ENCODE data around the gene SBNO1.
A peak's percentile ranks its signal among the peaks of the same experiment; 100 is the strongest.
"Not testable (repeated sequence)": the region's sequence is repeated elsewhere in the genome, so short reads cannot be mapped to it uniquely, and the experiment has no call there.

The SBNO1 gene

GRCh38 chr12:123250471-123251383 is 113.9 kb downstream of the SBNO1 start:
- no peak overlapping the region for H3K23ac ChIP-seq (ENCODE audit: low read depth, low read length, poor library complexity)
- H3K18ac ChIP-seq (ENCODE audit: low read length): no peak overlapping the region
- no peak overlapping the region for H3K4me2 ChIP-seq (ENCODE audit: insufficient read depth, low read length, poor library complexity, severe bottlenecking)
- no CpG with 5 or more reads among the region's 13 CpGs for WGBS, 2 donors (ENCODE audit: extremely low coverage in 2 of 2, insufficient read length in 2 of 2, insufficient replicate concordance in 1 of 2)
- no peak overlapping the region for H2BK5ac ChIP-seq (ENCODE audit: low read length)
- no peak overlapping the region for H3K9ac ChIP-seq (ENCODE audit: low read depth, low read length, poor library complexity)
- H2AK5ac ChIP-seq (ENCODE audit: low read depth, low read length): no peak overlapping the region
- H3K4me1 ChIP-seq (ENCODE audit: control insufficient read depth in 2 of 2, insufficient read depth in 1 of 2, low read depth in 1 of 2, low read length in 2 of 2): no peaks in the 10 kb centered on the region
- no peak overlapping the region for H3K4ac ChIP-seq (ENCODE audit: low read length)
- H3K14ac ChIP-seq (ENCODE audit: low read length): no peak overlapping the region
- H4K91ac ChIP-seq (ENCODE audit: low read depth, low read length, poor library complexity): no peak overlapping the region
- no peak overlapping the region for H4K8ac ChIP-seq (ENCODE audit: low read depth, low read length)
- H2BK12ac ChIP-seq (ENCODE audit: low read length): no peak overlapping the region
- H2BK120ac ChIP-seq (ENCODE audit: low read depth, low read length): no peak overlapping the region
- H3K4me3 ChIP-seq (ENCODE audit: low read length in 2 of 2): no peak overlapping the region
- H3K27ac ChIP-seq (replicated peaks; ENCODE audit: low read length): no peak overlapping the region
- peaks cover 6 to 9% of the 10 kb centered on the region in 2 donors for H3K9me3 ChIP-seq (replicated peaks in 1 of 2; ENCODE audit: control insufficient read depth in 2 of 2, insufficient read depth in 1 of 2, low read depth in 1 of 2, low read length in 2 of 2)
- peaks cover 10% of the 10 kb centered on the region for H3K79me1 ChIP-seq (ENCODE audit: low read depth, low read length)
- H2AFZ ChIP-seq (ENCODE audit: low read length): no peak overlapping the region
- no peak for DNase-seq (ENCODE audit: low spot score)
- no peak overlapping the region for H2BK15ac ChIP-seq (ENCODE audit: low read length)
- peaks cover 26 to 55% of the 10 kb centered on the region in 2 donors for H3K36me3 ChIP-seq (replicated peaks in 1 of 2; ENCODE audit: control insufficient read depth in 2 of 2, insufficient read depth in 2 of 2, low read length in 2 of 2)
- H3K27me3 ChIP-seq (ENCODE audit: control insufficient read depth in 3 of 3, insufficient read depth in 3 of 3, low read depth in 1 of 3, low read length in 3 of 3): no peaks in the 10 kb centered on the region

GRCh38 chr12:123248996-123249741 is 115.5 kb downstream of the SBNO1 start:
- not testable (repeated sequence) for DNase-seq (ENCODE audit: low spot score); H2BK5ac ChIP-seq (ENCODE audit: low read length); H3K9ac ChIP-seq (ENCODE audit: low read depth, low read length, poor library complexity); H4K8ac ChIP-seq (ENCODE audit: low read depth, low read length); H2AK5ac ChIP-seq (ENCODE audit: low read depth, low read length); H2BK120ac ChIP-seq (ENCODE audit: low read depth, low read length); H3K18ac ChIP-seq (ENCODE audit: low read length); H3K23ac ChIP-seq (ENCODE audit: low read depth, low read length, poor library complexity); H2BK15ac ChIP-seq (ENCODE audit: low read length); H3K9me3 ChIP-seq (replicated peaks in 1 of 2; ENCODE audit: control insufficient read depth in 2 of 2, insufficient read depth in 1 of 2, low read depth in 1 of 2, low read length in 2 of 2); H3K27ac ChIP-seq (replicated peaks; ENCODE audit: low read length); H4K91ac ChIP-seq (ENCODE audit: low read depth, low read length, poor library complexity); H2AFZ ChIP-seq (ENCODE audit: low read length); H3K4ac ChIP-seq (ENCODE audit: low read length); H3K27me3 ChIP-seq (ENCODE audit: control insufficient read depth in 3 of 3, insufficient read depth in 3 of 3, low read depth in 1 of 3, low read length in 3 of 3); H3K4me1 ChIP-seq (ENCODE audit: control insufficient read depth in 2 of 2, insufficient read depth in 1 of 2, low read depth in 1 of 2, low read length in 2 of 2); H3K4me2 ChIP-seq (ENCODE audit: insufficient read depth, low read length, poor library complexity, severe bottlenecking); H2BK12ac ChIP-seq (ENCODE audit: low read length)
- WGBS, 2 donors (ENCODE audit: extremely low coverage in 2 of 2, insufficient read length in 2 of 2, insufficient replicate concordance in 1 of 2): no CpG with 5 or more reads among the region's 26 CpGs
- Histone ChIP-seq H3K4me3 (ENCODE audit: low read length in 2 of 2) (peak overlapping the region in 1 of 2 donors; percentile 47), H3K36me3 (replicated peaks in 1 of 2; ENCODE audit: control insufficient read depth in 2 of 2, insufficient read depth in 2 of 2, low read length in 2 of 2) (peaks cover 20 to 42% of the 10 kb centered on the region in 2 donors), H3K79me1 (ENCODE audit: low read depth, low read length) (peaks cover 10% of the 10 kb centered on the region), H3K14ac (ENCODE audit: low read length) (peak overlapping the region; percentile 71)

- not testable (repeated sequence) for H2BK120ac ChIP-seq (ENCODE audit: low read depth, low read length); H3K27ac ChIP-seq (replicated peaks; ENCODE audit: low read length); H3K14ac ChIP-seq (ENCODE audit: low read length); H3K4me2 ChIP-seq (ENCODE audit: insufficient read depth, low read length, poor library complexity, severe bottlenecking); H4K8ac ChIP-seq (ENCODE audit: low read depth, low read length); H3K27me3 ChIP-seq (ENCODE audit: control insufficient read depth in 3 of 3, insufficient read depth in 3 of 3, low read depth in 1 of 3, low read length in 3 of 3); H2BK15ac ChIP-seq (ENCODE audit: low read length); H2AFZ ChIP-seq (ENCODE audit: low read length); H3K18ac ChIP-seq (ENCODE audit: low read length); DNase-seq (ENCODE audit: low spot score); H3K9ac ChIP-seq (ENCODE audit: low read depth, low read length, poor library complexity); H3K4me3 ChIP-seq (ENCODE audit: low read length in 2 of 2); H3K4me1 ChIP-seq (ENCODE audit: control insufficient read depth in 2 of 2, insufficient read depth in 1 of 2, low read depth in 1 of 2, low read length in 2 of 2); H3K4ac ChIP-seq (ENCODE audit: low read length); H2BK5ac ChIP-seq (ENCODE audit: low read length); H4K91ac ChIP-seq (ENCODE audit: low read depth, low read length, poor library complexity); H2AK5ac ChIP-seq (ENCODE audit: low read depth, low read length); H2BK12ac ChIP-seq (ENCODE audit: low read length); H3K23ac ChIP-seq (ENCODE audit: low read depth, low read length, poor library complexity)
- H3K79me1 ChIP-seq (ENCODE audit: low read depth, low read length): peaks cover 10% of the 10 kb centered on the region
- WGBS, 2 donors (ENCODE audit: extremely low coverage in 2 of 2, insufficient read length in 2 of 2, insufficient replicate concordance in 1 of 2): no CpG with 5 or more reads among the region's 2 CpGs
- peaks cover 14 to 35% of the 10 kb centered on the region in 2 donors for H3K36me3 ChIP-seq (replicated peaks in 1 of 2; ENCODE audit: control insufficient read depth in 2 of 2, insufficient read depth in 2 of 2, low read length in 2 of 2)
- H3K9me3 ChIP-seq (replicated peaks in 1 of 2; ENCODE audit: control insufficient read depth in 2 of 2, insufficient read depth in 1 of 2, low read depth in 1 of 2, low read length in 2 of 2): peaks cover 8 to 12% of the 10 kb centered on the region in 2 donors
Observed at GRCh38 chr12:123248129-123248528, 116.5 kb downstream of the SBNO1 start.

- no peak overlapping the region for H4K8ac ChIP-seq (ENCODE audit: low read depth, low read length)
- H2AFZ ChIP-seq (ENCODE audit: low read length): no peak overlapping the region
- H4K91ac ChIP-seq (ENCODE audit: low read depth, low read length, poor library complexity): no peak overlapping the region
- no peak overlapping the region for H3K4me3 ChIP-seq (ENCODE audit: low read length in 2 of 2)
- no peak overlapping the region for H2BK12ac ChIP-seq (ENCODE audit: low read length)
- H3K9me3 ChIP-seq (replicated peaks in 1 of 2; ENCODE audit: control insufficient read depth in 2 of 2, insufficient read depth in 1 of 2, low read depth in 1 of 2, low read length in 2 of 2): peaks cover 8 to 12% of the 10 kb centered on the region in 2 donors
- no peak overlapping the region for H2AK5ac ChIP-seq (ENCODE audit: low read depth, low read length)
- H3K4me1 ChIP-seq (ENCODE audit: control insufficient read depth in 2 of 2, insufficient read depth in 1 of 2, low read depth in 1 of 2, low read length in 2 of 2): peaks cover 0 to 8% of the 10 kb centered on the region in 2 donors
- no peak for DNase-seq (ENCODE audit: low spot score)
- no peak overlapping the region for H3K4me2 ChIP-seq (ENCODE audit: insufficient read depth, low read length, poor library complexity, severe bottlenecking)
- no peak overlapping the region for H2BK120ac ChIP-seq (ENCODE audit: low read depth, low read length)
- H3K36me3 ChIP-seq (replicated peaks in 1 of 2; ENCODE audit: control insufficient read depth in 2 of 2, insufficient read depth in 2 of 2, low read length in 2 of 2): peaks cover 8 to 38% of the 10 kb centered on the region in 2 donors
- H2BK15ac ChIP-seq (ENCODE audit: low read length): no peak overlapping the region
- no peak overlapping the region for H3K14ac ChIP-seq (ENCODE audit: low read length)
- H3K18ac ChIP-seq (ENCODE audit: low read length): no peak overlapping the region
- H3K4ac ChIP-seq (ENCODE audit: low read length): no peak overlapping the region
- no CpG with 5 or more reads among the region's 3 CpGs for WGBS, 2 donors (ENCODE audit: extremely low coverage in 2 of 2, insufficient read length in 2 of 2, insufficient replicate concordance in 1 of 2)
- H3K27ac ChIP-seq (replicated peaks; ENCODE audit: low read length): no peak overlapping the region
- no peak overlapping the region for H3K23ac ChIP-seq (ENCODE audit: low read depth, low read length, poor library complexity)
- H3K79me1 ChIP-seq (ENCODE audit: low read depth, low read length): peaks cover 8% of the 10 kb centered on the region
- no peak overlapping the region for H3K9ac ChIP-seq (ENCODE audit: low read depth, low read length, poor library complexity)
- H3K27me3 ChIP-seq (ENCODE audit: control insufficient read depth in 3 of 3, insufficient read depth in 3 of 3, low read depth in 1 of 3, low read length in 3 of 3): no peaks in the 10 kb centered on the region
- H2BK5ac ChIP-seq (ENCODE audit: low read length): no peak overlapping the region
Observed at GRCh38 chr12:123245678-123246077, 119.0 kb downstream of the SBNO1 start.
